Thyroid gland (tissue), 4 donors: ENCODE results near the gene ELP5.

Experiments used
- CTCF ChIP-seq, 6 experiments: fragments of 200-600 bp in 3 of 6; fragments of 450-650 bp in 3 of 6; sonication (generic) in 3 of 6; IDR thresholded peaks; one replicate each; pipeline ENCODE4 v1.5.1; 2016 to 2019; ENCODE audit warnings: antibody characterized with exemption in 6 of 6, mild to moderate bottlenecking in 2 of 6, inconsistent platforms in 1 of 6, moderate library complexity in 1 of 6
- POLR2A ChIP-seq, 2 donors: fragments of 450-650 bp; IDR thresholded peaks; one replicate each; pipeline ENCODE4 v1.6.1; 2017; ENCODE audit warnings: antibody characterized with exemption in 2 of 2, mild to moderate bottlenecking in 2 of 2, moderate library complexity in 1 of 2

GRCh38 chr17:7235693-7236665, 16.0 kb upstream of the ELP5 start:
- TF ChIP-seq CTCF (IDR thresholded peaks at IDR 0.05) (no peak), POLR2A (IDR thresholded peaks at IDR 0.05) (no peak)
